HG03139 (cell line): ENCODE data around the gene POLR2L.

ENCODE experiments used
- ATAC-seq: cut with Tn5 transposase; IDR thresholded peaks from one replicate; pipeline ENCODE4 v1.9.1; 2021; ENCODE audit not compliant: unreplicated experiment

Gene POLR2L

DNA sequence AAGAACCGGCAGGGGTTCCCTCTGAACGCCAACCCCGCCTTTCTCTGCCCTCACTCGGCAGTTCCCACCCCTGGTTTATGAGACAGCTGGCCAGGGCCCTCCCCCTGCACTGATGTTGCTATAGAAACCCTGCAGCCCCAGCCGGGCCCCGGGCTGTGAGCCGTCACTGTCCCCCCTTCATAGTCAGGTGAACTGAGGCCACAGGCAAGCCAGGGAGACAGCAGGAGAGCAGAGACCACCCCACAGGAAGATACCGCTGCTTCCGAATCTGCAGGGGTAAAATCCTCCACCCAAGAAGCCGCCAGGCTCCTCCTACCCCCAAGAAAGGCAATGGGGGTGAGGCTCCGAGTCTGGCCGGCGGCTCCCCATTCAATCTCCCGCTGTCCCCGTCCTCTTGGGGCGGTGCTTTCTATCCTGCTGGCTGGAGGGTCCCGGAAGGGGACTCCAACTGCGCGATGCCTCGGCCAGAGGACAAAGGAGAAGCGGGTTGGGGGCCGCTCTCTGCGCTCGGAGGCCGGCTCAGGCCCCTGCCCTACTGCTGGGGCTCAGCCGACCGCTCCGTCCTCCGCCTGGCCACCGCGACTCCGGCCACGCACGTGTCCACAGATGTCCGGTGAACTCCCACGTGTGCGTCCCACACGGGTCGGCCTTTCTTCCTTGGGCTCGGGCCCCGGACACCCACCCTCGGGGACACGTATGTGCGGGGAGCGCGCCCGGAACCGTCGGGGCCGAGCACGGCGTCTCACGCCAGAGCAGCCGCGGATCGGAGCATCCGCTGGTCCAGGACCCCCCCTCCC is 44.8 kb downstream of the POLR2L start:
- ATAC-seq = peak; percentile 24

DNA sequence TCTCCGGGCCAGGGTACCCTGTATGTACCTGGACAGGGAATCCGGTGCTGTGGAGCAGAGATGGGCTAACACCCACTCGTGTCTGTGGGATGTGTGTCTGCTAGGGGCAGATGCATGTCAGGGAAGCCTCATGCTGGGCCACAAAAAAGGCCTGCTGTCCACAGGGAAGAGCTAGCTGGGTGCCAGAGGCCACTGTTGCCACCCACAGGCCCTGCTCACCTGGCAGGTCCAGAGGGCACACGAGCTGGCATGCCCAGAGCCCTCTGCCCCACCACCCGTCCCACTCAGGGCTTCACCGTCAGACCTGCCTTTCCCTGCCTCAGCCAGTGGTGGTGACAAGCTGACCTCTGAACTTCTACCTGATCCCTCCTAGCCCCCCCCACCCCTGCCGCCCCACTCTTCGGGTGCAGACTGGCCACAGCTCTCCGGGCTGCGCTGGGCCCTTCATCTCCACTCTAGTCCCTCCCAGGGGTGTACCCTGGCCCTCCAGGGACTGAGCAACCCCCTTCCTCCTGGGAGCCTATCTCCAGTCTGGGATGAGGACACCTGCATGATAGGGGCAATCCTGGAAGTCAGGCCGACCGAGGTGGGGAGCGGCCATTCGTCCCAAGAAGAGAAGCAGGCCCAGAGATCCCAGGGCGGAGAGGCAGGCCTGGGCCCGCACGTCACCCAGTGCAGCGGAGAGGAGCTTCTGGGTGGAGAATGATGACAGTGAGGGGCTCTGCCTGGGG is 45.6 kb downstream of the POLR2L start:
- ATAC-seq = no peak

DNA sequence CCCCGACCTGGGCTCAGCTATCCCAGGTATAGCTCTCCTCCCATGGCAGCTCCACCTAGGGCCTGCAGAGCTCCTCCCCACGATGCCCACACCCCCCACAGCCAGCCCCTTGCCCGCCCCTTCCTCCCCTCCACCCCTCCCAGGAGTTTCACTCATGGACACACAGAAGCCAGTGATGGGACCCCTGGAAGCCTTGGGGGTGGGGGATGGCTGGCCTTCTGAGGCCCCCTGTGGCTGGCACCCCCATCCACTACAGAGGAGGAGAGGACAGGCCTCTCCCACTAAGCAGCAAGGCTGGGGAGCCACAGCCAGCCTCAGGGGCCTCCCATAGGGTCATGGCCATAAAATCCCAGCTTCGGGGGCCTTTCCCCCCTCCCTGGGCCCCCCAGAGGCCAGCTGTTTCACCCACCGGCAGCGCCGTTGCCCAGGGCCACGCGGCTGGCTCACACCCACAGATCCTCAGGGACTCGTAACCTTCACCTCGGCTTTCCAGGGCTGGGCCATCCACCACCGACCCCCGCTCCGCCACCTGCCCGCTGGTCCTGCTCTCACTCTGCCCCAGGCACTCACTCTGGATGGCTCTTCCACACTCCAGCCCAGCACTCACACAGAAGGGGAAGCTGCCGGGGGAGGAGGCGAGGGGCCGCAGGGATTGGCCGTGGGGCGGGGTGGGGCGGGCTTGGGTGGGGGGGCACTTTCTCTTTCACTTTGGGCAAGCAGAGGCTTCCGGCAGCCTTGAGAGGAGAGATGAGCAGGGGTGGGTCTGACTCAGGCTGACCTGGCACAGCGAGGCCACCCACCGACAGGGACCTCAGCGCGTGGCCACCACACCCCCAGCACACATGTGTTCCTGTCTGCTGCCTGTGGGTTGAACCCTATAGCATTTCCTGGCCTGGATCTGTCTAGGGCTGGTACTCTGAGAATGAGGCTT is 46.4 kb downstream of the POLR2L start:
- ATAC-seq = no peak

- ATAC-seq = no peak
These were observed 47.3 kb downstream of the POLR2L start for GRCh38 chr11:794766-795633.

GRCh38 chr11:794013-794765 is 48.1 kb downstream of the POLR2L start:
- ATAC-seq = no peak

- ATAC-seq = no peak
These were observed 48.8 kb downstream of the POLR2L start for GRCh38 chr11:793556-793955.

- ATAC-seq = no peak
These were observed 49.5 kb downstream of the POLR2L start for GRCh38 chr11:792873-793272.

GRCh38 chr11:792535-792821 is 49.9 kb downstream of the POLR2L start:
- ATAC-seq = no peak

GRCh38 chr11:791658-792534 is 50.4 kb downstream of the POLR2L start:
- ATAC-seq = no peak

DNA sequence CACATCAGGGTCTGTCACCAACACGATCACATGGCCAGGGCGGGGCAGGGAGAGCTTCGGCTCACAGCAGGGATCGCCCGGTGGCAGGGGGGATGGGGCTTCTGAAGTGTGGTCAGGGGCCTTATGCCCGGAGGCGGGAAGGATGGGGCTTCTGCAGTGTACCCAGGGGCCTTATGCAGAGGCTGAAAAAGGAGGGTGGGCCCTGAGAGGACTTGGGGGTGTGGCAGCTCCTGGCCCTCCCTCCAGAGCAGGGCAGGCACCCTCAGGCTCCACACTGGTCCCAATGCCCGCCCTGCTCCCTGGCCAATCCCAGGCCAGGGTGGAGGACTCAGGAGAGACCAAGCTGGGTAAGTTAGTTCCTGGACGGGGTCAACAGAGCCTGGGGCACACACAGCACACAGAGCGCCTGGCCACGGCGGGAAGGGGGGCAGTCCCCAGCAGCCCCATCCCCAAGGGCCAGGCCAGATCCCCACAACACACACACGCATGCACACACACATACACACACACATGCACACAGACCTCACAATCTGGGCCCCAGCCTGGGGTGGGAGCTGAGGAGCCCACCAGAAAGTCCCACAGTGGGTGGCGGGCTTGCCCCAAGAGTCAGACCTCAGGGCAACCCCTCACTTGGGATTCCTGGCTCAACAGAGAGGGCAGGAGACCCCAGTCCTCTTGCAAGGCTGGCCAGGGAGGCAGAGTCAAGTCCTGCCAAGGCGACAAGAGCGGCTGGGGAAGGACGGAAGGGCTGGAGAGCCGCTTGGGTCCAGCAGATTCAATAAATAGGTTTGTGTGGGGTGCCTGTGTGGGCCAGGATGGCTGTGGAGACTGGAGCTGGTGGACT is 51.4 kb downstream of the POLR2L start:
- ATAC-seq = no peak

DNA sequence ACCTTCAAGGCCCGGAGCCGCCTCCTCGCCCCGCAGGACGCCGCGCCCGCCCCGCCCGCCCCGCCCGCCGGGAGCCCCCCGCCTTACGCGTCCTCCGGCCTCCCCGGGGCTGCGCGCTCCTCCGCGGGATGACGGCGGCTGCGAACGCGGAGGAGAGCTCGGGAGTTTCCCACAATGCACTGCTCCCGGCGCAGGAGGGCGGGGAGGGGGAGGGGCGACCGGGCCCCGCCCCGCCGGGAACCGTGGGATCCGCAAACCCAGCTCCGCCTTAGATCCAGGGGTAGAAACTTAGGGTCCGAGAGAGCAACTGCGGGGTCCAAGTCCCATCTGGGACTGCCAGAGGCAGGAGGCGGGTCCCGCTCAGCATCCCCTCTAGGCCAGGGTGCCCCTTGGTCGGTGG is 52.4 kb downstream of the POLR2L start, which contains the start of gene CEND1:
Gene CEND1, minus strand, starts transcription at position 148 of the 400 bp plus-strand sequence. CDS start 1,514 bp downstream, outside the sequence.
- ATAC-seq = no peak
